Stimulated activated CD8-positive, alpha-beta memory T cell treated with anti-CD3 and anti-CD28 coated beads, Interleukin-2, amount 100 ng/mL, for 1 hour (primary cell): ENCODE measurements around the gene IFIT1B.

Experiments
- DNase-seq, 2 donors: peaks; one replicate each; pipeline ENCODE4 v3.0.0-alpha.2; 2020; ENCODE audit warnings: low read depth in 2 of 2

Gene IFIT1B

DNA sequence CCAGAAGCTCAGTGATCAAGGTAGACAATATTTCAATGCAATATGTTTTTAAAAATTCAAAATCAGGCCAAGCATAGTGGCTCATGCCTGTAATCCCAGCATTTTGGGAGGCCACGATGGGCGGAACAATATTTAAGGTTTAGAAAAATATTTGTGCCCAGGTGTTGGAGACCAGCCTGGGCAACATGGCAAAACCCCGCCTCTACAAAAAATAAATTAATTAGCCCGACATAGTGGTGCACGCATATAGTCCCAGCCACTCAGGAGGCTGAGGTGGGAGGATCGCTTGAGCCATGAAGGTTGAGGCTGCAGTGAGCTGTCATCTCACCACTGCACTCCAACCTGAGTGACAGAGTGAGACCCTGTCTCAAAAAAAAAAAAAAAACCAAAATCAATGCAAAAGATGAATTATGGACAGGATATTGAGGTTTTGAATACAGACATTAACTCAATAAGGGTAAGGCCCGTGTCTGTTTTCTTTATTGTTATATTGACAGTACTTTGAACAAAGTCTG, 35.6 kb downstream of the IFIT1B start:
- DNase-seq: no peak

- DNase-seq: peak; percentile 22 to 51
These were observed 36.5 kb downstream of the IFIT1B start, which contains the start of gene IFIT5 for GRCh38 chr10:89414146-89414878. IFIT5 (plus strand) TSS chr10:89414568; CDS start chr10:89414799, 231 bp downstream.

GRCh38 chr10:89414879-89415821, 37.3 kb downstream of the IFIT1B start:
- DNase-seq: peak; percentile 2 to 19

DNA sequence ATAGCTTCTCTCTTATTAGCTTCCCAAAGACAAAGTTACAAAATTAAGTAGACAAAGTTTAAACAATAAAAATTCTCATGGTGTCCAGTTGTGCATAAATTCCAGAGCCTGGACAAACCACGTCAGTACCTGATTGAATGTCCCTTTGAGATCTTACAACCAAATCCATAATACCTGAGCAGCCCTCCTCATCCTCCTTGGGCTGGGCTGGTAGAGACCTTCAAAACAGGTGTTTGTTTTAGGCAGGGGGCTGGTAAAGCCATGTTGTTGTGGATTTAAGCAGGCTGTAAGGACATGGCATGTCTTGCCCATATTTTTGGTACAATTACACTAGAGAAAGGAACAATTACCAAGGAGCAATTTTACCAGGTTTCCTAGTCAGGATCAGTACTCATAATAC, 38.6 kb downstream of the IFIT1B start:
- no peak for DNase-seq

- no peak for DNase-seq
These were observed 41.7 kb downstream of the IFIT1B start for GRCh38 chr10:89419548-89419947.

DNA sequence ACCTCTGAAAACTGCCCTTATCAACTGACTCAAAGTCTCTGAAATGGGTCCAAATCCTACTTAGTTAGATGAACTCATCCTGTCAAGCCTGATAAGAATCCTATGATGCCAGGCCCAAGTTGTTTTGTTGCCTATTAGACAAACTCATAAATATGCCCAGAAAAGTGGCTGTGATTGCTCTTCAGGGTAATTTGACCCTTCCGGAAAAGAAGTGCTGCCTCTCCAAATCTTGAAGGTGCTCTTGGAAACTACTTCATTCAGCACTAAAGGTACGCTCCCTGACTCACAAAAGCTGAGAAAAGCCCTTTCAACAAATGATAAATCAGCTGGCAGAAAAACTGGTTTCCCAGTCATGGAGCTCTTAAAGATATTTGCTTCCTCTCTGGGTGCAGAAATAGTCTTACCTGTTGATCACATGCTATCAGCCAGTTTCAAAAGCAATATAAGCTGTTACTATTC, 43.2 kb downstream of the IFIT1B start:
- no peak for DNase-seq

- no peak for DNase-seq
These were observed 47.1 kb downstream of the IFIT1B start for GRCh38 chr10:89425000-89425399.

GRCh38 chr10:89426230-89426868, 48.5 kb downstream of the IFIT1B start:
- no peak for DNase-seq

DNA sequence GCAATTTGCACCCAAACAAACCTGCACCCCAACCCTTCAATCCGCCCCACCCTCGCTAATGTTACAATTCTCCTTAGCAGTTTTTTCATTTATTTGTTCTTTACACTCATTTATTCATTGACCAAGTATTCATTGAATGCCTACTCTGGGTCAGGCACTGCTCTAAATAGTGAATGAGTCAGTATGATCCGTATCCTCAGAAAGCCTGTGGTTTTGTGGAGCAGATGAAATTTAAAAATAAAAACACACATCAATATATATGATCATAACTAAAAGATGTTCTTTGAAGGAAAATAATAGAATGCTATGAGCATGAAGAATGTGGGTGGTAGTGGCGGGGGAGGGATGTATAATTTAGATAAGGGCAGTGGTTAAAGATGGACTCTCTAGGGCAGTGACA, 49.8 kb downstream of the IFIT1B start:
- no peak for DNase-seq

- DNase-seq: no peak
These were observed 51.0 kb downstream of the IFIT1B start for GRCh38 chr10:89428877-89429276.

GRCh38 chr10:89431977-89432376, 54.1 kb downstream of the IFIT1B start:
- DNase-seq: no peak
